Immature natural killer cell (primary cell): Measurements from ENCODE around the gene FAM110A. TPM values are rescaled to one million over a fixed set of nuclear protein-coding genes. Genes with fewer than 3 reads are reported as not detected.

Experiments
- DNase-seq, 3 donors: peaks; one replicate each; pipeline ENCODE4 v3.0.0; 2022; ENCODE audit warnings: mixed read lengths in 1 of 3
- H3K27ac Mint-ChIP-seq, 6 donors: one replicate each; pipeline ENCODE4 v1.8.0; 2020; ENCODE audit warnings: mixed read lengths in 6 of 6, mild to moderate bottlenecking in 5 of 6, inconsistent platforms in 4 of 6, moderate library complexity in 3 of 6
- H3K27me3 Mint-ChIP-seq, 3 donors: one replicate each; pipeline ENCODE4 v1.8.0; 2020 to 2021; ENCODE audit warnings: low read depth in 3 of 3, mild to moderate bottlenecking in 3 of 3, mixed read lengths in 3 of 3, moderate library complexity in 3 of 3, inconsistent platforms in 1 of 3
- H3K36me3 Mint-ChIP-seq, 3 donors: one replicate each; pipeline ENCODE4 v1.8.0; 2020; ENCODE audit warnings: mixed read lengths in 3 of 3, inconsistent platforms in 2 of 3, mild to moderate bottlenecking in 2 of 3
- H3K4me1 Mint-ChIP-seq, 2 donors: one replicate each; pipeline ENCODE4 v1.8.0; 2020; ENCODE audit warnings: inconsistent platforms in 2 of 2, mild to moderate bottlenecking in 2 of 2, mixed read lengths in 2 of 2, moderate library complexity in 1 of 2
- H3K4me3 Mint-ChIP-seq, 5 donors: one replicate each; pipeline ENCODE4 v1.8.0; 2020; ENCODE audit warnings: mild to moderate bottlenecking in 5 of 5, mixed read lengths in 5 of 5, inconsistent platforms in 3 of 5, moderate library complexity in 3 of 5
- H3K9me3 Mint-ChIP-seq, 6 donors: one replicate each; pipeline ENCODE4 v1.8.0; 2020; ENCODE audit warnings: mild to moderate bottlenecking in 6 of 6, mixed read lengths in 6 of 6, inconsistent platforms in 4 of 6, moderate library complexity in 3 of 6
- polyA plus RNA-seq, 3 donors: library from polyadenylated mRNA; unstranded; fragments of 300-500 nt; fragmentation: Illumina TruSeq; gene quantifications; one replicate each; pipeline ENCODE4 v1.2.3, GENCODE V29; 2021

The FAM110A gene
- polyA plus RNA-seq, 3 donors from 2014 or later: 5.0 to 20.7 (median 13.8) TPM

DNA sequence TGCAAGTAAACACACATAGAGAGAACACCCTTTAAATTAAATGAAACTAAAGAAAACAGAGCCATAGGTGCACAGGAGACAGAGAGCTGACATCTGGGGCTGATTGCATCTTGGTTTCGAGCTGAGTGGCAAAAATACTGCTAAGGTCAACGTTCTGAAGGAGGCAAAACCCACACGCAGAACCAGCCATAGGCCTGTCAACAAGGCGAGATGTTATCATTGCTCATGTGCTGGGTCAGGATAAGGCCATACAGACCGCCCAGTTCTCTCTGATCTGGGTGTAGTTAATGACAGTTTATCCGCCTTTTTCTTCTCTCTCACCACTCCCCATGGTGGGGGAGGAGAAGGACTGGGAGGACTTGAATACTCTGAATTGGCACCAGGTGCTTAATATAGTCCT lies 4.5 kb upstream of the FAM110A start:
- Mint-ChIP-seq H3K36me3 (no peaks in the 10 kb centered on the region), H3K4me1 (peaks cover 10 to 16% of the 10 kb centered on the region in 2 donors), H3K27ac (peak overlapping the region in 3 of 6 donors; percentile 17 to 57 (median 54)), H3K9me3 (no peaks in the 10 kb centered on the region), H3K4me3 (no peak overlapping the region), H3K27me3 (peaks cover 3 to 7% (median 6%) of the 10 kb centered on the region in 3 donors)
- DNase-seq: no peak

DNA sequence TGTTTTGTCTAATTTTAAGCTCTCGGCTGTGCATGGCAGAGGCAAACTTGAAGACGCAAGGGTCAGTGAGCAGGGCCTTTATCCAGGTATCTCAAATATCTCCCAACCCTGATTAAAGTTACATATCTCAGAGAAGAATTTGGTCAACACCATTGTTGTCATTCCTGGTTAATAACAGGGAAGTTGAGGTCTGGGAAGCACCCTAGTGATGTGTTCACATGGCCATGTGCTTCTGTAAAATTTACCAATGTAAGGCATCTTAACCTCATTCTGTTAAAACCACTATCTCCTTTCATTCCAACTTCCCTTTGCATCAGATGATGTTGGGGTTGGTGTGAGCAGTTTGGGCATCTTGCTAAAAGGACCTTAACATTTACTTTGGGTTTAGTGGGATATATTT lies 4.0 kb upstream of the FAM110A start:
- peaks cover 3 to 8% (median 6%) of the 10 kb centered on the region in 3 donors for H3K27me3 Mint-ChIP-seq
- no peaks in the 10 kb centered on the region for H3K36me3 Mint-ChIP-seq
- no peak for DNase-seq
- peaks cover 15 to 21% of the 10 kb centered on the region in 2 donors for H3K4me1 Mint-ChIP-seq
- no peak overlapping the region for H3K4me3 Mint-ChIP-seq
- H3K9me3 Mint-ChIP-seq: no peaks in the 10 kb centered on the region
- H3K27ac Mint-ChIP-seq: no peak overlapping the region

GRCh38 chr20:830011-830521 lies 3.4 kb upstream of the FAM110A start:
- Mint-ChIP-seq H3K4me1 (peaks cover 20 to 26% of the 10 kb centered on the region in 2 donors), H3K9me3 (no peaks in the 10 kb centered on the region), H3K4me3 (no peak overlapping the region), H3K27me3 (peaks cover 3 to 8% (median 6%) of the 10 kb centered on the region in 3 donors), H3K36me3 (no peaks in the 10 kb centered on the region), H3K27ac (no peak overlapping the region)
- DNase-seq: no peak

GRCh38 chr20:831251-831650 lies 2.3 kb upstream of the FAM110A start:
- H3K4me3 Mint-ChIP-seq: no peak overlapping the region
- no peaks in the 10 kb centered on the region for H3K9me3 Mint-ChIP-seq
- H3K36me3 Mint-ChIP-seq: no peaks in the 10 kb centered on the region
- H3K4me1 Mint-ChIP-seq: peaks cover 30 to 38% of the 10 kb centered on the region in 2 donors
- no peak for DNase-seq
- H3K27me3 Mint-ChIP-seq: peaks cover 3 to 8% (median 6%) of the 10 kb centered on the region in 3 donors
- no peak overlapping the region for H3K27ac Mint-ChIP-seq

- H3K4me3 Mint-ChIP-seq: no peak overlapping the region
- H3K36me3 Mint-ChIP-seq: no peaks in the 10 kb centered on the region
- no peaks in the 10 kb centered on the region for H3K9me3 Mint-ChIP-seq
- H3K4me1 Mint-ChIP-seq: peaks cover 37 to 45% of the 10 kb centered on the region in 2 donors
- no peak overlapping the region for H3K27ac Mint-ChIP-seq
- DNase-seq: no peak
- H3K27me3 Mint-ChIP-seq: peaks cover 3 to 8% (median 6%) of the 10 kb centered on the region in 3 donors
Observed at GRCh38 chr20:831956-832355, 1.6 kb upstream of the FAM110A start.

DNA sequence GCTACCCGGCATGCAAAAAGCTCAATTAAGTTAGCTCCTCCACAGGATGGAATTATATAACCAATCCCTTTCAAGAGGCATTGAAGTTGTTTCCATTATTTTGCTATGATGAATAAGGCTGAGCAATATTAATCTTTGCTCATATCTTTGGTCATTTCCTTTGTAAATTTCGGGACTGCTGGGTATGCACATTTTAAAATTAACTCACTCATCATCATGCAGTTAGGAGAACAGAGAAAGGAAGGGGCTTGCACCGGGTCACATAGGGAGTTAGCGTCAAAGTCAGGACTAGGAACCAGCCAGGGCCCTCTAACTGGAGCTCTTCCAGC lies 430 bp upstream of the FAM110A start:
- peak overlapping the region; percentile 84 to 91 (median 88) for H3K4me3 Mint-ChIP-seq
- no peak for DNase-seq
- H3K36me3 Mint-ChIP-seq: no peaks in the 10 kb centered on the region
- H3K27me3 Mint-ChIP-seq: peaks cover 3 to 8% (median 8%) of the 10 kb centered on the region in 3 donors
- H3K4me1 Mint-ChIP-seq: peaks cover 44 to 54% of the 10 kb centered on the region in 2 donors
- H3K9me3 Mint-ChIP-seq: no peaks in the 10 kb centered on the region
- H3K27ac Mint-ChIP-seq: peak overlapping the region; percentile 81 to 94 (median 89)

DNA sequence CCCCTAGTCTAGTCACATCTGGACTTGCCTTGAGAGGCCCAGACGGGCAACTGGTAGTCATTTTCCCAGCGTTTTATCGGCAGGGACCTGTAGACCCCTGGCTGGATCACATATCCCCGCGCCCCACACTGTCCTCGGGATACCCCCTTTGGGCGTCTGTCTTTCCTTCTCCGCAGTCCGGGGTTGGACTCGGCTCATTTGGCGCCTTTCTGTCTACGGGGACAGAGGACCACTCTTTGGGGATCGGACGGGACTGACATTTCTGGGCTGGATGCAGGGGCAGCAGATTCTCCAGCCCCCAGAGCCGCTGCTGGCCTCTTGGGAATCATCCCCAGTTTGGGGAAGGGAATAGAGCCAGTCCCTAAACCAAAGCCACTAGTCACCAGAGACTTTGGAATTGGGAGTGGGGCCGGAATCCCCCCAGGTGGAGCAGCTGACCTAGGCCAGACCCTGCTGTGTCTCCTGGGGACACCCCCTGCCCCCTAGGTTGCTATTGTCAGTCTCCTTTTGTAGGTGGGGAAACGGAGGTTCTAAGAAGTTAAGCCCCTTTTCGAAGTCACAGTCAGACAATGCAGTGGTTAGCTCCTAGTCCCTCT lies 734 bp downstream of the FAM110A start:
- peak overlapping the region; percentile 84 to 91 (median 88) for H3K4me3 Mint-ChIP-seq
- H3K27me3 Mint-ChIP-seq: peaks cover 3 to 8% (median 8%) of the 10 kb centered on the region in 3 donors
- no peak for DNase-seq
- H3K36me3 Mint-ChIP-seq: peaks cover 0 to 4% (median 0%) of the 10 kb centered on the region in 3 donors
- H3K27ac Mint-ChIP-seq: peak overlapping the region; percentile 81 to 94 (median 88)
- H3K9me3 Mint-ChIP-seq: no peaks in the 10 kb centered on the region
- H3K4me1 Mint-ChIP-seq: peaks cover 43 to 54% of the 10 kb centered on the region in 2 donors

- Mint-ChIP-seq H3K4me3 (peak overlapping the region; percentile 55 to 86 (median 71)), H3K9me3 (no peaks in the 10 kb centered on the region), H3K27me3 (peaks cover 3 to 8% (median 8%) of the 10 kb centered on the region in 3 donors), H3K4me1 (peaks cover 46 to 55% of the 10 kb centered on the region in 2 donors), H3K36me3 (peaks cover 0 to 4% (median 0%) of the 10 kb centered on the region in 3 donors), H3K27ac (peak overlapping the region; percentile 7 to 84 (median 56))
- no peak for DNase-seq
Observed at GRCh38 chr20:835608-836045, 2.1 kb downstream of the FAM110A start.

DNA sequence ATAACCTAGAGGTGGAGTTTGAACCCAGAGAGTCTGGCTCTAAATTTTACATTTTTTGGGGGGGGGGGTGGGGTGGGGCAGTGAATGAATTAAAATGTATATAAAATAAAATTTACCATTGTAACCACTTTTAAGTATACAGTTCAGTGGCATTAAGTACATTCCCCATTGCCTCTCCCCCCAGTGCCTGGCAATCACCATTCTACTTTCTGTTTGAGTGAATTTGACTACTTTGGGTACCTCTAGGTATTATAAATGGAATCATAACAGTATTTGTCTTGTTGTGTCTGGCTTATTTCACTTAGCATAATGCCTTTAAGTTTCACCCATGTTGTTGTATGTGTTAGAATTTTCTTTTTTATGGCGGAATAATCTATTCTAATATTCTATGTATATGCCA lies 2.7 kb downstream of the FAM110A start:
- Mint-ChIP-seq H3K36me3 (peaks cover 0 to 4% (median 0%) of the 10 kb centered on the region in 3 donors), H3K9me3 (no peaks in the 10 kb centered on the region), H3K27me3 (peaks cover 3 to 8% (median 8%) of the 10 kb centered on the region in 3 donors), H3K4me1 (peaks cover 48 to 57% of the 10 kb centered on the region in 2 donors), H3K27ac (peak overlapping the region in 4 of 6 donors; percentile 58 to 84 (median 74)), H3K4me3 (peak overlapping the region in 2 of 5 donors; percentile 53 to 56)
- DNase-seq: no peak

DNA sequence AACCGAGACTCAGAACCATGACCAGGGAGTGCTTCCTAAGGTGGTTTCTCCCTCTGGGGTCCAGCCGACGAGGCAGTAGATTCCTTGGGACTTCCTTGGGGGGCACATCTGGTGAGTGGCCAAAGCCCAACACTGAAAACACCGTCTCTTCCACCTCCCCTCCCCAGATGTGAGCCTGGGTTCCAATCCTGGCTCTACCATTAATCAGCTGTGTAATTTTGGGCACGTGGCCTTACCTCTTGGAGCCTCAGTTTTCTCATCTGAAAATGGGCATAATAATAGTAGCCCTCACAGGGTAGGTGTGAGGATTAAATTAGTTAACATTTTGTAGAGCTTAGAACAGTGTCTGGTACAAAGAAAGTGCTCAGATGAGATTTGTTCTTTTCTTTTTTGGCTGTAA lies 5.5 kb downstream of the FAM110A start:
- peaks cover 0 to 2% (median 1%) of the 10 kb centered on the region in 3 donors for H3K27me3 Mint-ChIP-seq
- H3K9me3 Mint-ChIP-seq: no peaks in the 10 kb centered on the region
- H3K4me1 Mint-ChIP-seq: peaks cover 50 to 54% of the 10 kb centered on the region in 2 donors
- H3K36me3 Mint-ChIP-seq: peaks cover 0 to 4% (median 0%) of the 10 kb centered on the region in 3 donors
- H3K4me3 Mint-ChIP-seq: no peak overlapping the region
- no peak overlapping the region for H3K27ac Mint-ChIP-seq
- DNase-seq: no peak

- Mint-ChIP-seq H3K9me3 (no peaks in the 10 kb centered on the region), H3K36me3 (peaks cover 0 to 4% (median 0%) of the 10 kb centered on the region in 3 donors), H3K27ac (peak overlapping the region in 3 of 6 donors; percentile 6 to 21 (median 6)), H3K27me3 (peaks cover 0 to 1% (median 1%) of the 10 kb centered on the region in 3 donors), H3K4me3 (no peak overlapping the region), H3K4me1 (peaks cover 48 to 54% of the 10 kb centered on the region in 2 donors)
- no peak for DNase-seq
Observed at GRCh38 chr20:839626-840025, 6.1 kb downstream of the FAM110A start.

- H3K27me3 Mint-ChIP-seq: peaks cover 0 to 1% (median 1%) of the 10 kb centered on the region in 3 donors
- peaks cover 42 to 48% of the 10 kb centered on the region in 2 donors for H3K4me1 Mint-ChIP-seq
- peak overlapping the region; percentile 47 to 66 (median 51) for H3K4me3 Mint-ChIP-seq
- no peak for DNase-seq
- H3K27ac Mint-ChIP-seq: peak overlapping the region in 1 of 6 donors; percentile 32
- no peaks in the 10 kb centered on the region for H3K9me3 Mint-ChIP-seq
- peaks cover 0 to 4% (median 0%) of the 10 kb centered on the region in 3 donors for H3K36me3 Mint-ChIP-seq
Observed at GRCh38 chr20:840503-840857, 7.0 kb downstream of the FAM110A start.

GRCh38 chr20:840858-841567 lies 7.5 kb downstream of the FAM110A start:
- Mint-ChIP-seq H3K27ac (no peak overlapping the region), H3K4me1 (peaks cover 42 to 48% of the 10 kb centered on the region in 2 donors), H3K36me3 (peaks cover 0 to 4% (median 0%) of the 10 kb centered on the region in 3 donors), H3K9me3 (no peaks in the 10 kb centered on the region), H3K27me3 (peaks cover 0 to 3% (median 3%) of the 10 kb centered on the region in 3 donors), H3K4me3 (peak overlapping the region; percentile 47 to 66 (median 51))
- DNase-seq: peak in 1 of 3 donors; percentile 13
